ENCODE results near the gene CD99L2.
"Not testable (repeated sequence)": the region's sequence is repeated elsewhere in the genome, so short reads cannot be mapped to it uniquely, and the experiment has no call there.

The CD99L2 gene

DNA sequence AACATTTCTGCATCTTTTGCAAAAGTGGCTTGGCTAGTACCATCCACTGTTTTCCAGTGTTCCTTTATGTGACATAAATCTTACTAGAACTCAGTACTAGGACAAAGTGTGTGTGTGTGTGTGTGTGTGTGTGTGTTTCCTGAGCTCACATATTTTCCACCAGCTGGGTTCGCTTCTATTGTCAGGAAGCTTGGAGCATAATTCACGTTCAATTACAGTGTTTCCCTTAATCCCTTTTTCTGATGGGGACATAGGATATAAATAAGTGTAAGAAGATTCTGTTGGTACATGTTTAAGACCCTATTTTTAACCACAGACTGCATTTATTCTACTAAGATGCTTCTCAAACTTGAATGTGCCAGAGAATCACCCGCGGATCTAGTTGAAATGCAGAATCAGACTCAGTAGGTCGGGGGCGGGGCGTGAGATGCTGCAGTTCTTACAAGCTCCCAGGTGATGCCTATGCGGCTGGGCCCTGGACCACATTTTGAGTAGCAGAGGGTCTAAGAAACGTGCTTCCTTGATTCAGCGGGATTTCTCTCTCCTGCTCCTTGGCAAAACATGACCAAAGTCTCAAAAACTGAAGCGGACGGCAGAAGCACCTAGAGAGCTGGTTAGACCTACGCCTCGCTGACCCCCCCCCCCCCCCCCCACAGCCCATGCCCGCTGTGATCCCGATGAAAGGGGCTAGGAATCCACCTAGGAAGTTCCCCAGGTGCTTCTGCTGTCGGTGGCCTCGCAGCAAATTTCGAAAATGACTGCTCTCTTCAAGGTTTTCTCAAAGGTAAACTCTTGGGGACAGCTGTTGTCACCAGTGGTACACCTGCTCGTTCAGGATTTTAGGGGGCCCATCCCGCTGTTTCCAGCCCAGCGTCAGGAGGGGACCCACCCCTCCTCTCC lies 797 bp downstream of the CD99L2 start:
- DNase-seq (ENCODE audit: low read depth in 1 of 2, low spot score in 1 of 2), result peak; percentile 10 to 12

DNA sequence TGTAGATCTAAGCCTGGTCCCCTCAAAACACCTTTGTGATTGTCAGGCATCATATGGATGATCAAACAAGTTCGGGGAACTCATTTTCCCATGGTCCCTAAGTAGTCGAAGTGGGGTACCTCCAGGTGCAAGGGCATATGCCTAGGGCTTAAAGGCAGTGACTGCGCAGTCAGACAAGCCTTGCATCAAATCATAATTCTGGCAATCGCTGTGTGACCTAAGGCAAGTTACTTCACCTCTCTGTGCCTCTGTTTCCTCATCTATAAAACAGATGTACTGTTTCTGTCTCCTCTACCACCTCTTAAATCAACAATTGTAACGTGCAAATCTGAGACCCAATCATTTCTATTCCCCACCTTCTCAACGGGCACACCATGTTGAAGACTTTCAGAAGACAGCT lies 1.8 kb downstream of the CD99L2 start:
- no peak for DNase-seq (ENCODE audit: low read depth in 1 of 2, low spot score in 1 of 2)

DNA sequence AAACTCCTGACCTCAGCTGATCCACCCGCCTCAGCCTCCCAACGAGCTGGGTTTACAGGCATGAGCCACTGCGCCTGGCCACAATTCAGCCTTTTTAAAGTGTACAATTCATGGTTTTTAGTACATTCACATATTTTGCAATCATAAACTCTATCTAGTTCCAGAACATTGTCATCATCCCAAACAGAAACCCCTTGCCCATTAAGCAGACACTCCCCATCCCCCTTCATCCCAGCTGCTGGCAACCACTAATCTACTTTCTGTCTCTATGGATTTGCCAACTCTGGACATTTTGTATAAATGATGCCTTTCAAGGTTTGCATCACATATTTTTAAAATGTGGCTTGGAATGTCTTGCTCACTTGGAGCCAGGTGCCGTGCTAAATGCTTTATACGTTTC lies 4.5 kb downstream of the CD99L2 start:
- no peak for DNase-seq (ENCODE audit: low read depth in 1 of 2, low spot score in 1 of 2)

DNA sequence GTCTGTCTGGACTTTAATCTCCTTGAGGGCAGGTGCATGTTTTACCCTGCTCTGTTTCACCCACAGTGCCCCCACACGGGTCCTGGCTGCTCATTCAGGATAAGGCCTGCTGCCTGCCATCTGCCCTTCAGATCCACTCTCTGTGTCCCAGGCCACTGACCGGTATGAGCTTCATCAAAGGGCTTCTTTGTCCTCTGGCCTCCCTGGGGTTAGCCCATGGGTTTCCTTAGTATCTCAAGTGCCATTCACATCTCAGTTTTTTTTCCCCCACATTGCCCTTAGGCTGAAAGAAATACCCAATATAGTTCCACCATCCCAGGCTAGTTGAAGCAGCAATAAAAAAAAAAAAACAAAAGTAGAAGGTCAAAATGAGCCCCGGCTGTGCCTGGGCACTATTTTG lies 9.3 kb downstream of the CD99L2 start:
- DNase-seq (ENCODE audit: low read depth in 1 of 2, low spot score in 1 of 2), result no peak

DNA sequence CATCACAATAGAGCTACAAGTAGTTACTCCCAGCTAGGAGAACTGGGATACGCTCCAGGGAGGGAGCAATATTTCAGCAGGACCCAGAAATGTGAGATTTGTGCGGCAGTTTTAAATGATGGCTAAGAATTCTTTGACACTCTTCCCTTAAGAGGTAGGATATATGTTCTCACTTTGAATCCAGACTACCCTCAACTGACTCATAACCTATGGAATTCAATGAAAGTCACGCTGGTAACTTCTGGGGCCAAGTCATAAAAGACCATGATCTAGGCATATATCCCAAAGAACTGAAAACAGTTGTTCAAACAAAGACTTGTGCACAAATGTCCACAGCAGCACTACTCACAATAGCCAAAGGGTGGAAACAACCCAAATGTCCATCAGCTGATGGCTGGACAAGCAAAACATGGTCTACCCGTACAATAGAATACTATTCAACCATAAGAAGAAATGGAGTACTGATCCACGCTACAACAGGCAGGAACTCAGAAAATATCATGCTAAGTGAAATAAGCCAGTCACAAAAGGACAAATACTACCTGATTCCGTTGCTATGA lies 10.5 kb downstream of the CD99L2 start:
- no peak for DNase-seq (ENCODE audit: low read depth in 1 of 2, low spot score in 1 of 2)

DNA sequence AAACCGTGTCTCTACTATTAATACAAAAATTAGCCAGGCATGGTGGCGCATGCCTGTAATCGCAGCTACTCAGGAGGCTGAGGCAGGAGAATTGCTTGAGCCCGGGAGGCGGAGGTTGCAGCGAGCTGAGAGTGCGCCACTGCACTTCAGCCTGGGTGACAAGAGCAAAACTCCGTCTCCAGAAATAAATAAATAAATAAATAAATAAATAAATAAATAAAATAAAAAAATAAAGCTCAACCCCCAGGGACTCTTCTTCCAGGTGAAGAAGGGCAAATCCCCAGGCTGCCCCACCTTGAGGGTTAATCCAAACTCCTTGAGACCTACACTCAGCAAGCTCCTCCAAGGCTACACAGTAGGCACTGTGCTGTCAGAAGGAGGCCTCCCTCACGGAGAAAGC lies 11.2 kb downstream of the CD99L2 start:
- DNase-seq (ENCODE audit: low read depth in 1 of 2, low spot score in 1 of 2), result not testable (repeated sequence)

DNA sequence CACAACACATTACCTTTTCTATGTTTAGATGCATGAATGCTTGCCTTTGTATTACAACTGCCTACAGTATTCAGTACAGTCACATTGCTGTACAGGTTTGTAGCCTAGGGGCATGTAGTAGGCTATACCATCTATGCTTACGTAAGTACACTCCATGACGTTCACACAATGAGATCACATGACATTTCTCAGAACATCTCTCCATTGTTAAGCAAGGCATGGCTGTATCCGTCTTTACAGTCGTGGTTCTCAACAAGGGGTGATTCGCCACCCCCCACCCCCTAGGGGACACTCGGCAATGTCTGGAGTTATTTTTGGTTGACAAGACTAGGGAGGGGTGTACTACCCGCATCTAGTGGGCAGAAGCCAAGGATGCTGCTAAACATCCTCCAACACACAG lies 12.1 kb downstream of the CD99L2 start:
- no peak for DNase-seq (ENCODE audit: low read depth in 1 of 2, low spot score in 1 of 2)

DNA sequence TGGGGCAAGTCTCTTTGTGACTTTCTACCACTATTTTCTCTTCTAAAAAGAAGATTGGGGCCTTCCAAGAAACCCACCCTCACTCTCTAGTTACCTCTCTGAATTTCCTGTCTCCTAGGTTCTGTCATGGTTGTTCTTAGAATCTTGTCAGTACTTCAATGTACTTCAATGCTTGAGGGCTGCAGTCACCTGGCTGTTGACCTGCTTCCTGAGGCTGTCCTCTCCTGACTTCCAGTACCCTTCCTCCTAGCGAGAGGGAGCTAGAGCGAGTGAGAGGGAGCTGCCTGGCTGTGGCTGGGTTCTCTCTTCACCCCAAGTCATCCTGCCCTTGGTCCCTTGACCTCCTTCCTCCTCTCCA lies 17.7 kb downstream of the CD99L2 start:
- DNase-seq (ENCODE audit: low read depth in 1 of 2, low spot score in 1 of 2), result no peak

DNA sequence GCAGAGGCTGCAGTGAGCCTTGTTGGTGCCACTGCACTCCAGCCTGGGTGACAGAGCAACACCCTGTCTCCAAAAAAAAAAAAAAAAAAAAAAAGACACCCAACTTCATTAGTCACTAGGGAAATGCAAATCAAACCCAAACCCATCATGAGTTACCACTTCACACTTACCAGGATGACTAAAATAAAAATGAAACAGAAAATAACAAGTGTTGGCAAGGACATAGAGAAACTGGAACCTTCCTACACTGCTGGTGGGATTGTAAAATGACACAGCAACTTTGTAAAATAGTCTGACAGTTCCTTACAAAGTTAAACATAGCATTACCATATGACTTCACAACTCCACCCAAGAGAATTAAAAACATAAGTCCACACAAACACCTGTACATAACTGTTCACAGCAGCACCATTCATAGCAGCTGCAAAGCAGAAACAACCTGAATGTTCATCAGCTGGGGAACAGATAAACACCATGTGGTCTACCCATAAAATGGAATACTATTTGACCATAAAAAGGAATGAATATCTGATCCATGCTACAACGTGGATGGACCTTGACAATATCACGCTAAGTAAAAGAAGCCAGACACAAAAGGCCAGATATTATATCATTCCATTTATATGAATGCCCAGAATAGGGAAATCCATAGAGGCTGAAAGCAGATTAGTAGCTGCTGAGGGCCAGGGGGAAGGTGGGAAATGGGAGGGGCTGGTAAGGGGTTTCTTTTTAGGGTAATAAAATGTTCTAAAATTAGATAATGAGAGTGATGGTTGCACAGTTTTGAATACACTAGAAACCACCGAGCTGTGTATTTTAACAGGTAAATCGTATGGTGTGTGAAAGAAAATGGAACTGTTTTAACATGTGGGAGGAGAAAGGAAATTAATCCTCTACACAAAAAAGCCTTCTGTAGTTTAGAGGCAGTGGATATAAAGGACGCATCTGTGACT lies 18.3 kb downstream of the CD99L2 start:
- no peak for DNase-seq (ENCODE audit: low read depth in 1 of 2, low spot score in 1 of 2)

DNA sequence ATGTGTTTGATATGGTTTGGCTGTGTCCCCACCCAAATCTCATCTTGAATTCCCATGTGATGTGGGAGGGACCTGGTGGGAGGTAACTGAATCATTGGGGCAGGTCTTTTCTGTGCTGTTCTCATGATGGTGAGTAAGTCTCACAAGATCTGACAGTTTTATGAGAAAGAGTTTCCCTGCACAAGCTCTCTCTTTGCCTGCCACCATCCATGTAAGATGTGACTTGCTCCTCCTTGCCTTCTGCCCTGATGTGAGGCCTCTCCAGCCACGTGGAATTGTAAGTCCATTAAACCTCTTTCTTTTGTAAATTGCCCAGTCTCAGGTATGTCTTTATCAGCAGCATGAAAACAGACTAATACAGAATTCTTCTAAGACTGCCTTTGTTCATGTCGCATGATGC lies 22.8 kb downstream of the CD99L2 start:
- not testable (repeated sequence) for DNase-seq (ENCODE audit: low read depth in 1 of 2, low spot score in 1 of 2)

DNA sequence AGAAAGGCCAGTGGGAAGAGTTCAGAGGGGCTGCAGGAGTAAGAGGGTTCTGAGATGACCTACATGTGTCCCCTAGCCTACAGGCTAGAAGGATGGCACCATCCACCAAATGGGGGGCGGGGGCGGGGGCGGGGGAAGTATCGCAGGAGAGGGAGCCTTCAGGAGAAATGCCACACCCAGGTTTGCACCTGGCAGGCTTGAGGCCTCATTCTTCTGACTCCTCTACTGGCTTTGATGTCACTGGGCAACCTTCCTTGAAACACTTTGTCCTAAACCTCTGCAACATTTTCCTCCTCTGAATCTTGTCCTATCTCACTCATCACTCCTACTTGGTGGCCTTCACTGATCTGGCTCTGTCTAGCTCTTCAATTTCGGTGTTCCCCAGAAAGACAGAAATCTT lies 24.0 kb downstream of the CD99L2 start:
- DNase-seq (ENCODE audit: low read depth in 1 of 2, low spot score in 1 of 2), result no peak

DNA sequence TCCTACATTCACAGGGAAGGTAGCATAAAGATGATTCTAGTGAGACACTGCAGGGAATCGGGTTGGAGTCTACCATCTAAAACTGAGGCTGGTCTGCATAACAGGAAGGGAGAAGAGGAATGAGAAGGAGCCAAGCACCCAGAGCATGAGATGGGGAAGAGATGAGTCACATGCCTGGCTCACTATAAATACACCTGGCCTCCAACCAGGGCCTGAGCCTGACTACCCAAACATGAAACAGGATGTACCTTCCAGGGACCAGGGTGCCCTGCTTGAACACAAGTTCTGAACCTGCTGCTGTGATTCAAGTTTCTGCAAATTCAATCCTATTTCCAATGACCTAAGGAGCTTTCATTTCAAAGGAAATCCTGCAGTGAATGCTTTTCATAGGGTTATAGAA lies 24.9 kb downstream of the CD99L2 start:
- no peak for DNase-seq (ENCODE audit: low read depth in 1 of 2, low spot score in 1 of 2)

DNA sequence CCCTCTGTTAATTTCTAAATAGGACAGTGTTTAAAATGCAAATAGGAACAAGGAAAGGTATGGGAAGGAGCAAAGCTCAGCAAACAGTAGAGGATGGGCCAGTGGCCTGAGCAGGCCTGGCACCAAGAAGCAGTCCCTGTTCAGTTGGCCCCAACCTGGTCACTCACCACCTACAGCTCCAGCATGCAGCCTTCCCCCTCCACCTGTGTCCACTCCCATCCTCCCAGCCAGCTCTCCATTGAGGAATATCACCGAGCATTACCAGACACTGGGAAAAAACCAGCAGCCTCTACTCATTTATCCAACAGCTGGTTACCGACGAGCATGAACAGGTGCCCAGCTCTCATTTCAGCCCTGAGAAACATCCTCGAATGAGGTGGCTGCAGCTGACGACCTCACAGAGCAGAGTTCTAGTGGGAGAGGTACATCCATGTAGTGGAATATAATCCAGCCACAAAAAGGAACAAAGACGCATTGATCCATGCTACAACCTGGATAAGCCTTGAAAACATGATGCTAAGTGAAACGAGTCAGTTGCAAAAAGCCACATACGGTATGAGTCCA lies 25.6 kb downstream of the CD99L2 start:
- DNase-seq (ENCODE audit: low read depth in 1 of 2, low spot score in 1 of 2), result no peak

DNA sequence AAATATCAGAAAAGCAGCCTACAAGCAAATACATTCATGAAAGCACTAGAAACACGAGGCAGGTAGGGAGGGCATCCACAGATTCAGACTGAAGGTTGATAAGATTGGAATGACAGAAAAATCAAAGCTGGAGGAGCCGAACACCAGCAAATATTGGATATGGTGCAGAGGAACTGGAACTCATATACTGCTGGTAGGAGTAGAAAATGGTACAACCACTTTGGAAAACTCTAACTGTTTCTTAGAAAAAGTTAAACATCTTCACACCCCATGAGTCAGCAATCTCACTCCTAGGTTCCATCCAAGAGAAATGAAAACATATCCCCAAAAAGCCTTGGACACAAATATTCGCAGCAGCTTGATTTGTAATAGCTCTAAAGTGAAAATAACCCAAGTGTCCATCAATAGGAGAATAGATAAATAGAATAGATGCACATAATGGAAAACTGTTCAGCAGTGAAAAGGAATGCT lies 27.1 kb downstream of the CD99L2 start:
- DNase-seq (ENCODE audit: low read depth in 1 of 2, low spot score in 1 of 2), result no peak

DNA sequence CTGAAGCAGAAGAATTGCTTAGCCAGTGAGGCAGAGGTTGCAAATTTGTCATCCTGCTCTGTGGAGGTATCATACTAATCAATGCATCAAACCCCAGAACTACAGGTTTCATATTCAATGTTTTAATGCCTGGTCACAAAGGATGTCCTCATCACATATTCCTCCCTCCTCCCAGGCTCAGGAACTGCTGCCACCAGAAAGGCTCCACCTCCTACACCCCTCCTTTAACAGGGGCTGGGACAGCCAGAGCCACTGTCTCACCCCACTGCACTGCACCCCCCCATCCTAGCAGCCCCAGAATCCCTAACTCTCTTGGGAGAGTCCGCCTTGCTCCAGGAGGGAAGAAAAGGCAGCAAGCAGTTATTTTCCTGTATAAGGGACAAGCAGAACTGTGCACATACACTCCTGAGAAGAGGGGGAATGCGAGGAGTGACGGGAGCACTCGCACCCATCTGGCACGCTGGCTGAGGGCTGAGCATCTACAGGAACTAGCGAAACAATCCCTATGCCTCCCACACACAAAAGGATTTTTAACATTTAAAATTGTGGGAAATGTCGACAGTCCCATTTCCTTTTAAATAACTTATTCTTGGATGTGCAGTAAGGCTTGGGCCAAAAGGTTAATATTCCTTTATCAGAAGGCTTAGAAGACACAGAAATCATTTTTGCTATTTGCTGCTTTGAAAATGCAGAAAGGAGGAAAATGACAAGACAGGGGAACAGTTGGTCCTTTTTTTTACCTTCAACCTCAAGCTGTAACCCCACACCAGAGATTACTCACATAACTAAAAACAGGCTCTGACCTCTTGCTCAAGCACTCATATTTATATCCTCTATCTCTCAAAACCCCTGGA lies 27.8 kb downstream of the CD99L2 start:
- DNase-seq (ENCODE audit: low read depth in 1 of 2, low spot score in 1 of 2), result no peak

DNA sequence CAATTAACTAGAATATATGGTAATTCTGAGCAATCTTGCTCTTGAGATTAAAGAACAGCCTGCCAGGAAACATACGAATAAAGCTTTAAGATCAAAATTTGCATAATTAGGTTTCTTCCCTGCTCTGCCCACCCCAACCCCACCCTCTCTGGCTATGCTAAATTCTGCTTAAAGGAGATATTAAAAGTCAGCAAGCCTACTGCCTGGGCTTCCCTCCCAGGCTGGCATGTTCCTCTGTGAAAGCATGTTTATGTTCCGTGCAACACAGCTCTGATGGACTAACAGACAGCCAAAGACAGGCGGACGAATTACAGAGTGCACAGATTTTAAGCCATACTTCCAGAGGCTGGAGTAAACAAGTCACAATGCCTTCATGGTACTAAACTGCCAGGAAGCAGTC lies 28.4 kb downstream of the CD99L2 start:
- DNase-seq (ENCODE audit: low read depth in 1 of 2, low spot score in 1 of 2), result no peak

DNA sequence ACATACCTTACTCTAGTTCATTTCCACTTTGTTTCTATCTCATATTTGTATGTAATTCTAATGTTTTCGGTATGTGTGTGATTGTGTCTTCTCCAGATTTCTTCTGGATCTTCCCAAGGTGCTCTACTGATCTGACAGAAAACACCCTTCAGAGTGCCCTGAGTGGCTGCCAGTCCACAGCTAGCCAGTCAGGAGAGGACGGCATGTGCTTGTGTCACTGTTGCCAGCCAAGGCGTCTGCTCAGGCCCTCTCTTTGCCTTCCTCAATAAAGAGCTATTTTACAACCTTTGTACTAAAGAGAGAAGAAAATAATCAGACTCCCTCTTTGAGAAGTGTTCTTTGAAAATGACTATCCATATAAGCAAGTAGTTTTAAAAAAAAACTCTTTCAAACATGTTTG lies 29.0 kb downstream of the CD99L2 start:
- no peak for DNase-seq (ENCODE audit: low read depth in 1 of 2, low spot score in 1 of 2)

DNA sequence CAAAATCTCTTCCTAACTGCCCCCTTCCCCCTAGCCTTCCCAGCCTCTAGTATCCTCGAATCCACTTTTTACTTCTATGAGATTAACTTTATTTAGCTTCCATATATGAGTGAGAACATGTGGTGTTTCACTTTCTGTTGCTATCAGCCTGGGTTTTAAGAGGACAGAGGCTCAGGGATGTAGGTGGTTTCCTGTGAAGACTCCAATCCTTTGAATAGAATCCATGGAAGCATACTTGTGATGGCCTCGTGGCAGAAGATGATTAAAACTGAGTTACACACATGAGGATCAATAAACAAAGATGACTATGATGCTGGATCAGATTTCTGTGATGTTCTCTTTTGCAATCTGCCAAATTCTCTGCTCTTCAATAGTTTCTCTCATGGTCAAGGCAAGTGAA lies 29.8 kb downstream of the CD99L2 start:
- DNase-seq (ENCODE audit: low read depth in 1 of 2, low spot score in 1 of 2), result no peak

DNA sequence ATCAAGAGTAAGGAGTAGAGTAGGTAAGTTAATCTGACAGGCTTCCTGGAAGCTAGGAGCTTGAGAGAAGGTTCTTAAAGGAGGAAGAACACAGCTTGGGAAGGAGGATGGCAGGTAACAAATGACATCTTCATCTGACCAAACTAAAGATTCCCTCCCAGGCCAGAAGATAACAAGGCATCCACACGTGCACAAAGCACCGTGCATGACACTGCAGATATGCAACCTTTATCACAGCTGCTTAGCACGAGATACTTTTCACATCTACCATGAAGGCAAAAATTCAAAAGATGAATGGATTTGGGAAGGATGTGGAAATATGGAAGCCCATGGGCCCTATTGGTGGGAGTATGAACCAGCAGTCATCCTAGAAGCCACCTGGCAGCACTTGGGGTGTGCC lies 34.3 kb downstream of the CD99L2 start:
- DNase-seq (ENCODE audit: low read depth in 1 of 2, low spot score in 1 of 2), result no peak

DNA sequence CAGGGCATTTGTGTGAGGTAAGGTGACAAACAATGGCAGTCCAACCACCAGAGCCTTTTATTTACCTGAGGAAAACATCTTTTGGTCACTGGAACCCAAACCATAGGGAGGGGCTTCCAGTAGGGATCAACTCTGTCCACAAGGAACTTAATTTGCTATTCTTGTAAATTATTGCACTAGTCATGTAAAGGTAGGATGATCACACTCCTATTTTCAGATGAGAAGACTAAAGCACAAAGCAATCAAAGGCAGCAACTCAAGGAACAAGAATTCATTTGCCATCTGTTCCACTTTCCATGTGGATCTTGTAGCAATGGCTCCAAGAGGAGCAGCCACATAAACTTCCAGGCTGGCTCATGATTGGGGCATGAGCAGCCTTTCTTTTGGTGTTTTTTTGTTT lies 35.3 kb downstream of the CD99L2 start:
- no peak for DNase-seq (ENCODE audit: low read depth in 1 of 2, low spot score in 1 of 2)

DNA sequence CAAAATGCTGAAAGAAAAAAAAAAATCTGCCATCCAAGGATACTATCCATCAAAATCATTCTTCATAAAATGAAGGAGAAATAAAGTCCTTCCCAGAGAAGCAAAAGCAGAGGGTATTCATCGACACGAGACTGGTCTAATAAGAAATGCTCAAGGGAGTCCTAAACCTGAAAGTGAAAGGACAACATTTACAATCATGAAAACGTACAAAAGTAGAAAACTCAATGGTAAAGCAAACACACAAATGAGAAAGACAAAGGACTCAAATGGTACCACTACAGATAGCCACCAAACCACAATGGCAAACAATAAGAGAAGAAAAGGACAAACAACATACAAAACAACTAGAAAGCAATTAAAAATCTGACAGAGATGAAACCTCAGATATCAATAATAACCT lies 41.0 kb downstream of the CD99L2 start:
- DNase-seq (ENCODE audit: low read depth in 1 of 2, low spot score in 1 of 2), result no peak
